IPS-20b (cell line): ENCODE results near the gene SMLR1.

Experiments used
- H3K27ac ChIP-seq: one replicate; pipeline ENCODE4 v1.5.1; 2013; ENCODE audit warnings: low read length
- H3K27me3 ChIP-seq: 2 replicates; pipeline ENCODE4 v1.6.1; 2013; ENCODE audit warnings: mild to moderate bottlenecking, low read length, inconsistent platforms; ENCODE audit not compliant: insufficient read depth
- H3K36me3 ChIP-seq: 2 replicates; pipeline ENCODE4 v1.6.1; 2013; ENCODE audit warnings: low read depth, mild to moderate bottlenecking, inconsistent platforms, low read length, moderate library complexity; ENCODE audit not compliant: insufficient read depth
- H3K4me1 ChIP-seq: 2 replicates; pipeline ENCODE4 v1.6.1; 2013; ENCODE audit warnings: mild to moderate bottlenecking, control low read depth, inconsistent platforms, low read length, moderate library complexity; ENCODE audit not compliant: insufficient read depth
- H3K4me3 ChIP-seq: 2 replicates; pipeline ENCODE4 v1.5.1; 2013; ENCODE audit warnings: mild to moderate bottlenecking, low read length, inconsistent platforms
- H3K9ac ChIP-seq: 2 replicates; pipeline ENCODE4 v1.6.1; 2013; ENCODE audit warnings: low read depth, mild to moderate bottlenecking, inconsistent platforms, low read length, moderate library complexity
- H3K9me3 ChIP-seq: 2 replicates; pipeline ENCODE4 v1.6.1; 2013; ENCODE audit warnings: mild to moderate bottlenecking, low read depth, low read length, inconsistent platforms; ENCODE audit not compliant: insufficient read depth

The SMLR1 gene

DNA sequence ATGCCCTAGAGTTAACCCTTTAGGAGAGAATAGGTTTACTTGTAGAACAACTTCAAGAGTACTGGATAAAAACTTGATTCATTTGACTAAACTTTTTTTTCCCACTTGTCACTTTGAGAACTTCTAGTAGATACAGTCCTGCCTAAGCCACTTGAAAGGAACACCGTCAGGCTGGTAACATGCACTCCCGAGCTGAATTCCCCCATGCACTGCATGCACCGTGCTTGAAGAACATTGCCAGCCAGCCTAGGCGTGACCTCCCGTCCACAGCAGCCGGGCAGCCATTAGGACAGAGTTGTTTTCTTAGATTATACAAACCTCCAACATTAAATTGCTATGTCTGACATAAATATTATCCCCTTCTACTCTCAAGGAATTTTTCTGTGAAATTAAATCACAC is 52.6 kb downstream of the SMLR1 start:
- no peak overlapping the region for H3K9ac ChIP-seq
- no peak overlapping the region for H3K27ac ChIP-seq
- no peaks in the 10 kb centered on the region for H3K9me3 ChIP-seq
- no peaks in the 10 kb centered on the region for H3K36me3 ChIP-seq
- H3K4me3 ChIP-seq, result no peak overlapping the region
- no peaks in the 10 kb centered on the region for H3K27me3 ChIP-seq
- no peaks in the 10 kb centered on the region for H3K4me1 ChIP-seq

DNA sequence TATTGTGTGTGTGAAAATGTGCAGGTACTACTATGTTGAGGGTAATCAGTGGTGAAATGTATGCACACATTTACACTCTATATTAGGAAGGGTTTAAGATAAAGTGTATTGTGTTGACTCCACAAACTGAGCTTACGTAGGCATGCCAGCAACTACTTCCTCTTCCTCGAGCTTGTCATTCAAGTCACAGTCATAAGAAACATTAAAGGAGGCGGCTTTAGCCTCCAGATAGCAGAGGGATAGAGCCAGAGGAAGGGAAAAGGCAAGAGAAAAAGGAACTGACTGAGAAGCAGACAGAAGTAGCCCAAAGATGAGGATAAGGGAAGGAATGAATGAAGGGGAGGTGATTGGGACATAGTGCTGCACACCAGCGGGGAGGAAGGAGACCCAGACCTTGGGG is 55.2 kb downstream of the SMLR1 start:
- H3K27me3 ChIP-seq, result no peaks in the 10 kb centered on the region
- H3K4me1 ChIP-seq, result no peaks in the 10 kb centered on the region
- H3K4me3 ChIP-seq, result no peak overlapping the region
- H3K9ac ChIP-seq, result no peak overlapping the region
- H3K27ac ChIP-seq, result no peak overlapping the region
- H3K9me3 ChIP-seq, result no peaks in the 10 kb centered on the region
- no peaks in the 10 kb centered on the region for H3K36me3 ChIP-seq

DNA sequence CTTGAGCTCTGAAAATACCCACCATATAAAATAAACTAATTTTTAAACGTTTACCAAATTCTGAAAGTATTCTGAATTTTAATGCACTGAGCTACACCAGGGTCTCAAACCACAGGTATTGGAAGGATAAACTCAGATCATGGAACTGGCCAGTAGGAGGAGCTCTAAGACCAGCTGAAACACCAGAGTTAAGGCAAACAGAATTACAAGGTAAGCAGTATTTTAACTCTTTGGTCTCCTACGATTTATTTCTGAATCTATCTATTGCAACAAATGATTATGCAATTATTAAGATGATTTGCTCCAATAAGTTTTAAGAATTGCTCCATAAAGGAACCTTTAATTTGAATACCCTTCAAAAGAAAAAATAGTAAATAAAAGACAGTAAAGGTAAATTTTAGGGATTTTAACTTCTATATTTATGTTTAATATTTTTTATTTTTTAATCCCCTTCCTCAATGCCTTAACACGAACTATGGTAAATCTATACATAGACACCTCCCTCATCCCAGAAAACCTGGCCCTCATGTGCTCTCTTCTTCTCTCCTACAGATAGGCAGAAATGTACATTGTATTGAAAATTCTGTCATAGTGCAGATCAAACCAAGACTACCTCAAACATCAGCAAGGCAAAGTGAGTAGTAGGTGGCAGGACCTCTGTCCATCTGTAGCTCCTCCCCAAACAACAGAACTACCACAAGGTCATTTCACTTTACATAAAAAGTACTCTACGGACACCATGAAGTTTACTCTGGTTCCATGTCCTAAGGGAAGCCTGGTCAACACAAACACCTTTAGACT is 58.4 kb downstream of the SMLR1 start:
- Histone ChIP-seq H3K27me3 (no peaks in the 10 kb centered on the region), H3K9ac (no peak overlapping the region), H3K27ac (no peak overlapping the region), H3K4me1 (no peaks in the 10 kb centered on the region), H3K4me3 (no peak overlapping the region), H3K9me3 (no peaks in the 10 kb centered on the region), H3K36me3 (peaks cover 10% of the 10 kb centered on the region; the same call in 1 of the 2 replicates)
